Neural cell (in vitro differentiated cells): ENCODE data around the gene TAF11.

Source experiments
- EZH2 ChIP-seq: fragments of 200-600, 300-800 bp; shearing (Covaris generic), sonication (generic); IDR thresholded peaks from 2 replicates; pipeline ENCODE4 v1.6.1; 2014; ENCODE audit warnings: antibody characterized with exemption, low read length, borderline replicate concordance, mild to moderate bottlenecking; ENCODE audit not compliant: insufficient read depth, poor library complexity, severe bottlenecking
- MXI1 ChIP-seq: fragments of 450-650 bp; conservative IDR thresholded peaks from 2 replicates; pipeline ENCODE4 v1.6.1; 2014; ENCODE audit warnings: antibody characterized with exemption, mild to moderate bottlenecking; ENCODE audit not compliant: poor library complexity, severe bottlenecking
- POLR2AphosphoS5 ChIP-seq: IDR thresholded peaks from 2 replicates; pipeline ENCODE4 v1.6.1; 2012
- RAD21 ChIP-seq: fragments of 450-650 bp; conservative IDR thresholded peaks from 2 replicates; pipeline ENCODE4 v1.6.1; 2014; ENCODE audit warnings: antibody characterized with exemption, mild to moderate bottlenecking, moderate library complexity
- TF ChIP-seq, protein P1 (sequence below): fragments of 450-650 bp; IDR thresholded peaks from 2 replicates; pipeline ENCODE4 v1.5.1; 2014; ENCODE audit warnings: antibody characterized with exemption, mild to moderate bottlenecking, moderate library complexity; ENCODE audit not compliant: poor library complexity, severe bottlenecking

DNA sequence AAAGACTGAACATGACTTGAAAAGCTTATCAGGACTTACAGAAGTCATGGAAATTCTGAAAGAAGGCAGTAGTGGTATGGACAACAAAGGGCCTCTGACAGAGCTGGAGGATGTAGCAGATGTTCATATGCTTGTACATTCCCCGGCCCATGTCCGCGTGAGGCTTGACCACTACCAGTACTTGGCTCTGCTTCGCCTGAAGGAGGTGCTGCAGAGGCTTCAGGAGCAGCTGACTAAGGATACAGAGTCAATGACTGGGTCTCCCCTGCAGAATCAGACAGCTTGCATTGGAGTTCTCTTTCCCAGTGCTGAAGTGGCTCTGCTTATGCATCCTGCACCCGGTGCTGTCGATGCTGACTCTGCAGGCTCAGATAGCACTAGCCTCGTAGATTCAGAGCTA, 29.2 kb downstream of the TAF11 start:
- TF ChIP-seq, protein P1, sequence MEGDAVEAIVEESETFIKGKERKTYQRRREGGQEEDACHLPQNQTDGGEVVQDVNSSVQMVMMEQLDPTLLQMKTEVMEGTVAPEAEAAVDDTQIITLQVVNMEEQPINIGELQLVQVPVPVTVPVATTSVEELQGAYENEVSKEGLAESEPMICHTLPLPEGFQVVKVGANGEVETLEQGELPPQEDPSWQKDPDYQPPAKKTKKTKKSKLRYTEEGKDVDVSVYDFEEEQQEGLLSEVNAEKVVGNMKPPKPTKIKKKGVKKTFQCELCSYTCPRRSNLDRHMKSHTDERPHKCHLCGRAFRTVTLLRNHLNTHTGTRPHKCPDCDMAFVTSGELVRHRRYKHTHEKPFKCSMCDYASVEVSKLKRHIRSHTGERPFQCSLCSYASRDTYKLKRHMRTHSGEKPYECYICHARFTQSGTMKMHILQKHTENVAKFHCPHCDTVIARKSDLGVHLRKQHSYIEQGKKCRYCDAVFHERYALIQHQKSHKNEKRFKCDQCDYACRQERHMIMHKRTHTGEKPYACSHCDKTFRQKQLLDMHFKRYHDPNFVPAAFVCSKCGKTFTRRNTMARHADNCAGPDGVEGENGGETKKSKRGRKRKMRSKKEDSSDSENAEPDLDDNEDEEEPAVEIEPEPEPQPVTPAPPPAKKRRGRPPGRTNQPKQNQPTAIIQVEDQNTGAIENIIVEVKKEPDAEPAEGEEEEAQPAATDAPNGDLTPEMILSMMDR = no peak
- TF ChIP-seq EZH2 (no peak), RAD21 (no peak), POLR2AphosphoS5 (no peak), MXI1 (no peak)
